PC-9 (cell line): ENCODE results near the gene UTP11.

Experiments
- EZH2 ChIP-seq: fragments of 200-600 bp; sonication (generic); IDR thresholded peaks from 2 replicates; pipeline ENCODE4 v1.8.0; 2017; ENCODE audit warnings: antibody characterized with exemption, low read depth
- TF ChIP-seq, protein P1 (sequence below): fragments of 200-600 bp; sonication (generic); conservative IDR thresholded peaks from 2 replicates; pipeline ENCODE4 v1.6.1; 2017; ENCODE audit warnings: mixed run types, antibody characterized with exemption, mild to moderate bottlenecking, moderate library complexity

DNA sequence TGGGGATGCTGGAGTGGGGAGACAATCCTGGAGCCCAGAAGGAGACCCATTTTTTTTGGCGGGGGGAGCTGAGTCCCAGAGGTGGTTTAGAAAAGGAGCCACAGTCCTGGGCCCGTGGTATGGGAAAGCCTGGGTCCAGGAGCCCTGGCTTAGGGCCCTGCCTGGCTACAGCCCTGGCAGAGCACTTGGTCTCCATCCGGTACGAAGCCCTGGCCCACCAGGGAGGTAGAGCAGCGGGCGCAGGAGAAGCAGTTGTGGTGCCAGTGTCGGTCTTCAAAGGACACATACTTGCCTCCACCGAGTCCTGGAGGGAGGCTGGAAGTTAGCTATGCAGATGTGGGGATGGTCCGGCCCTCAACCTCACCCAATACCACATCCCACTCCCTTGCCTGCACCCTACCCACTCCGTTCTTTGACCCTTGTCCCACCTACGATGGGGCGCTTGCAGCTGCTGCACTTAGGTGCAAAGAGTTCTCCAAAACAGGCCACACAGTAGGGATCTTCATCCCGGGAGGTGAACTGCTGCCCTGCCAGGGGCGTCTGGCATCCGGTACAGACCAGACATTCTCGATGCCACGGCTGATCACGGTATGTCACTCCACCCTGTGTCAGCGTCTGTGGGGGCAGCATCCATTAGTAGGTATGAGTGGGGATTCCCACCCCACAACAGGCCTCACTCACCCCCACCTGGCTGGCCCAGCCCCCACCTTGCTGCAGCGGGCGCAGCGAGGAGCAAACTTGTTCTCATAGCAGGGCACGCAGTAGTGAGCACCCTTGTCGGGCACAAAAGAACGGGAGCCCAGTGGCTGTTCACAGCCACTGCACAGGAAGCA lies 15.1 kb upstream of the UTP11 start:
- no peak for TF ChIP-seq EZH2
- TF ChIP-seq, protein P1, sequence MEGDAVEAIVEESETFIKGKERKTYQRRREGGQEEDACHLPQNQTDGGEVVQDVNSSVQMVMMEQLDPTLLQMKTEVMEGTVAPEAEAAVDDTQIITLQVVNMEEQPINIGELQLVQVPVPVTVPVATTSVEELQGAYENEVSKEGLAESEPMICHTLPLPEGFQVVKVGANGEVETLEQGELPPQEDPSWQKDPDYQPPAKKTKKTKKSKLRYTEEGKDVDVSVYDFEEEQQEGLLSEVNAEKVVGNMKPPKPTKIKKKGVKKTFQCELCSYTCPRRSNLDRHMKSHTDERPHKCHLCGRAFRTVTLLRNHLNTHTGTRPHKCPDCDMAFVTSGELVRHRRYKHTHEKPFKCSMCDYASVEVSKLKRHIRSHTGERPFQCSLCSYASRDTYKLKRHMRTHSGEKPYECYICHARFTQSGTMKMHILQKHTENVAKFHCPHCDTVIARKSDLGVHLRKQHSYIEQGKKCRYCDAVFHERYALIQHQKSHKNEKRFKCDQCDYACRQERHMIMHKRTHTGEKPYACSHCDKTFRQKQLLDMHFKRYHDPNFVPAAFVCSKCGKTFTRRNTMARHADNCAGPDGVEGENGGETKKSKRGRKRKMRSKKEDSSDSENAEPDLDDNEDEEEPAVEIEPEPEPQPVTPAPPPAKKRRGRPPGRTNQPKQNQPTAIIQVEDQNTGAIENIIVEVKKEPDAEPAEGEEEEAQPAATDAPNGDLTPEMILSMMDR: no peak
